Ishikawa (cell line): Measurements from ENCODE around the gene RHBDD1.
A peak's percentile ranks its signal among the peaks of the same experiment; 100 is the strongest.

Experiments
- CEBPB ChIP-seq: IDR thresholded peaks from 2 replicates; pipeline ENCODE4 v1.6.1; 2012
- CREB1 ChIP-seq: IDR thresholded peaks from 2 replicates; pipeline ENCODE4 v1.6.1; 2012; ENCODE audit warnings: low read depth
- EGR1 ChIP-seq: IDR thresholded peaks from 2 replicates; pipeline ENCODE4 v1.6.1; 2012
- EP300 ChIP-seq: IDR thresholded peaks from 2 replicates; pipeline ENCODE4 v1.6.1; 2012; ENCODE audit warnings: borderline replicate concordance
- FOXM1 ChIP-seq: IDR thresholded peaks from 2 replicates; pipeline ENCODE4 v1.6.1; 2012; ENCODE audit warnings: low read depth, borderline replicate concordance
- MAX ChIP-seq: IDR thresholded peaks from 2 replicates; pipeline ENCODE4 v1.6.1; 2012
- NFIC ChIP-seq: IDR thresholded peaks from 2 replicates; pipeline ENCODE4 v1.6.1; 2012
- RAD21 ChIP-seq: IDR thresholded peaks from 2 replicates; pipeline ENCODE4 v1.6.1; 2012; ENCODE audit warnings: low read depth
- REST ChIP-seq: IDR thresholded peaks from 2 replicates; pipeline ENCODE4 v1.6.1; 2012; ENCODE audit warnings: low read depth, mild to moderate bottlenecking
- TAF1 ChIP-seq: IDR thresholded peaks from 2 replicates; pipeline ENCODE4 v1.6.1; 2012; ENCODE audit warnings: low read depth, mild to moderate bottlenecking
- TCF12 ChIP-seq: IDR thresholded peaks from 2 replicates; pipeline ENCODE4 v1.6.1; 2012; ENCODE audit warnings: low read depth
- TEAD4 ChIP-seq: IDR thresholded peaks from 2 replicates; pipeline ENCODE4 v1.6.1; 2012
- USF1 ChIP-seq: IDR thresholded peaks from 2 replicates; pipeline ENCODE4 v1.6.1; 2012
- YY1 ChIP-seq: IDR thresholded peaks from 2 replicates; pipeline ENCODE4 v1.6.1; 2012; ENCODE audit warnings: low read depth
- ZBTB7A ChIP-seq: IDR thresholded peaks from 2 replicates; pipeline ENCODE4 v1.6.1; 2012; ENCODE audit warnings: low read depth

RHBDD1 gene

GRCh38 chr2:226796012-226796839 lies 39.6 kb upstream of the RHBDD1 start:
- TF ChIP-seq RAD21 (no peak), NFIC (no peak), EGR1 (no peak), FOXM1 (no peak), USF1 (no peak), CEBPB (no peak), YY1 (no peak), REST (no peak), TEAD4 (no peak), MAX (no peak), TCF12 (no peak), ZBTB7A (no peak), EP300 (no peak), CREB1 (no peak), TAF1 (no peak)

- TF ChIP-seq USF1 (no peak), RAD21 (peak; percentile 3; the same call in 1 of the 2 replicates)
These were observed 39.0 kb upstream of the RHBDD1 start for GRCh38 chr2:226796840-226797288.

- TF ChIP-seq TCF12 (no peak), FOXM1 (no peak), REST (no peak), MAX (no peak), USF1 (no peak), CEBPB (no peak), YY1 (no peak), EGR1 (no peak), NFIC (no peak), TEAD4 (no peak), ZBTB7A (no peak), CREB1 (no peak), TAF1 (no peak)
These were observed 38.4 kb upstream of the RHBDD1 start for GRCh38 chr2:226797289-226797988.

- TF ChIP-seq CEBPB: no peak
- no peak for TF ChIP-seq MAX
- TF ChIP-seq USF1: no peak
These were observed 37.8 kb upstream of the RHBDD1 start for GRCh38 chr2:226797989-226798421.
